Ascending aorta (tissue), 2 donors: ENCODE measurements around the gene WFDC1. TPM values are rescaled to one million over a fixed set of nuclear protein-coding genes. Genes with fewer than 3 reads are reported as not detected.

ENCODE experiments used
- DNase-seq, 2 donors: peaks; one replicate each; pipeline ENCODE4 v3.0.0-alpha.2; 2019; ENCODE audit warnings: low spot score in 2 of 2
- H3K27ac ChIP-seq, 2 donors: fragments of 200-600 bp; sonication (generic); one replicate each; pipeline ENCODE4 v1.5.1; 2016 to 2017; ENCODE audit warnings: mild to moderate bottlenecking in 1 of 2
- H3K27me3 ChIP-seq: fragments of 200-600 bp; sonication (generic); one replicate; pipeline ENCODE4 v1.5.1; 2017
- H3K36me3 ChIP-seq, 2 donors: fragments of 200-600 bp; sonication (generic); one replicate each; pipeline ENCODE4 v1.5.1; 2016
- H3K4me1 ChIP-seq, 2 donors: fragments of 200-600 bp; sonication (generic); one replicate each; pipeline ENCODE4 v1.5.1; 2016 to 2017; ENCODE audit warnings: mild to moderate bottlenecking in 1 of 2
- H3K4me3 ChIP-seq, 2 donors: fragments of 200-600 bp; sonication (generic); one replicate each; pipeline ENCODE4 v1.5.1; 2016 to 2017; ENCODE audit warnings: mild to moderate bottlenecking in 1 of 2
- H3K9me3 ChIP-seq, 2 donors: fragments of 200-600 bp; sonication (generic); one replicate each; pipeline ENCODE4 v1.5.1; 2016
- CTCF ChIP-seq, 3 experiments: fragments of 200-600 bp in 2 of 3; fragments of 450-650 bp in 1 of 3; sonication (generic) in 2 of 3; IDR thresholded peaks; one replicate each; pipeline ENCODE4 v1.5.1; 2016 to 2019; ENCODE audit warnings: antibody characterized with exemption in 3 of 3, mild to moderate bottlenecking in 1 of 3, moderate library complexity in 1 of 3
- intact Hi-C: fragments of 100-400 bp; cut with DNase I; formaldehyde crosslinking; loops from one replicate; pipeline ENCODE4 v1.15.1; 2023
- total RNA-seq: library from RNA; depleted of rRNA; stranded (reverse); fragments of >200 nt; gene quantifications from one replicate; pipeline ENCODE4 v1.1.0, GENCODE V29; 2016

The WFDC1 gene
- total RNA-seq, 1 donor from 2014 or later, result 126 TPM

- Histone ChIP-seq H3K27ac (no peak overlapping the region), H3K36me3 (no peaks in the 10 kb centered on the region), H3K9me3 (peaks cover 0 to 6% of the 10 kb centered on the region in 2 donors), H3K4me3 (no peak overlapping the region), H3K27me3 (no peaks in the 10 kb centered on the region), H3K4me1 (no peaks in the 10 kb centered on the region)
- no peak for TF ChIP-seq CTCF (IDR thresholded peaks at IDR 0.05)
- intact Hi-C loops, result no loop called here
- DNase-seq, result no peak
Measured at GRCh38 chr16:84252184-84252583, 42.5 kb upstream of the WFDC1 start.

GRCh38 chr16:84253173-84253572 lies 41.5 kb upstream of the WFDC1 start:
- intact Hi-C loops, result no loop called here
- Histone ChIP-seq H3K36me3 (no peaks in the 10 kb centered on the region), H3K9me3 (peaks cover 0 to 6% of the 10 kb centered on the region in 2 donors), H3K4me1 (no peaks in the 10 kb centered on the region), H3K27me3 (no peaks in the 10 kb centered on the region), H3K27ac (no peak overlapping the region), H3K4me3 (no peak overlapping the region)
- TF ChIP-seq CTCF (IDR thresholded peaks at IDR 0.05), result no peak
- DNase-seq, result no peak

- peaks cover 0 to 6% of the 10 kb centered on the region in 2 donors for H3K9me3 ChIP-seq
- no peak for TF ChIP-seq CTCF (IDR thresholded peaks at IDR 0.05)
- H3K4me3 ChIP-seq, result no peak overlapping the region
- H3K27ac ChIP-seq, result no peak overlapping the region
- H3K4me1 ChIP-seq, result no peaks in the 10 kb centered on the region
- no peaks in the 10 kb centered on the region for H3K36me3 ChIP-seq
- DNase-seq, result no peak
- intact Hi-C loops, result no loop called here
- no peaks in the 10 kb centered on the region for H3K27me3 ChIP-seq
Measured at GRCh38 chr16:84254062-84254461, 40.6 kb upstream of the WFDC1 start.

DNA sequence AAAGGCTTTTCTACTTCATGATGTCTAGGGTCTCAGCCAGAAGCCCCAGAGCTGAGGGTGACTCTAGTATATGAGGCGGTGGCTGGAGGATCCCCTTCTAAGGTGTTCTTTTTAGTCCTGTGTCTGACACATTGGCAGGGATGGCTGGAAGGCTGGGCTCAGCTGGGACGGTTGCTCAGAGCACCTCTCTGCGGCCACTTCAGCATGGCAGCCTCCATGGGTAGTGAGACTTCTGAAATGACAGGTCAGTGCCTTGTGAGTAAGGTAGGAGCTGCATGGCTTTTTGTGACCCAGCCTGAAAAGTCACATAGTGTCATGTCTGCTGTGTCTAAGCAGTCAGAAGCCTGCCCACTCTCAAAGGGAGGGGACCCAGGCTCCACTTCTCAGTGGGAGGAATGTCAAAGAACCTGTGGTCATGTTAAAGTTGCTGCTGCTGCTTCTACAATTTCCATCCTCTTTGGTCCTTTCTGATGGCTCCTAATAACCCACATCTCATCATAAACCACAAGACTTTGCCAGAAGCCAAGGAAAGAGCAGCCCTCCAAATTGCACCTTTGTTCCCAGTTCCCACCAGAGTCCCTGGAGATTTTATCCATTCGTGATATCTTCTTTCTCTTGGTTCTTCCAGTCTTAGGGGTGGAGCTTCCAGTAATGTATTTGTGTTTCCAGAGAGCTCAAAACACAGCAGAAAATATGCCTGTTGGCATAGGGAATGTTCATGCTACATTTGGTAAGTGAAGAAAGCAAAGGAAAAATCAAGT lies 39.4 kb upstream of the WFDC1 start:
- intact Hi-C loops, result no loop called here
- Histone ChIP-seq H3K27ac (no peak overlapping the region), H3K36me3 (no peaks in the 10 kb centered on the region), H3K4me3 (no peak overlapping the region), H3K27me3 (no peaks in the 10 kb centered on the region), H3K9me3 (peaks cover 0 to 6% of the 10 kb centered on the region in 2 donors), H3K4me1 (no peaks in the 10 kb centered on the region)
- TF ChIP-seq CTCF (IDR thresholded peaks at IDR 0.05), result no peak
- DNase-seq, result no peak

GRCh38 chr16:84258266-84258665 lies 36.4 kb upstream of the WFDC1 start:
- no peak overlapping the region for H3K4me3 ChIP-seq
- TF ChIP-seq CTCF (IDR thresholded peaks at IDR 0.05), result no peak
- no peaks in the 10 kb centered on the region for H3K27me3 ChIP-seq
- no peaks in the 10 kb centered on the region for H3K4me1 ChIP-seq
- intact Hi-C loops, result no loop called here
- DNase-seq, result no peak
- H3K36me3 ChIP-seq, result no peaks in the 10 kb centered on the region
- peaks cover 0 to 6% of the 10 kb centered on the region in 2 donors for H3K9me3 ChIP-seq
- no peak overlapping the region for H3K27ac ChIP-seq
